HG02610 (cell line): ENCODE data around the gene RASAL2.
"Not testable (repeated sequence)": the region's sequence is repeated elsewhere in the genome, so short reads cannot be mapped to it uniquely, and the experiment has no call there.

Source experiments
- ATAC-seq: cut with Tn5 transposase; IDR thresholded peaks from one replicate; pipeline ENCODE4 v1.9.1; 2021; ENCODE audit warnings: mild to moderate bottlenecking, moderate library complexity; ENCODE audit not compliant: unreplicated experiment

The RASAL2 gene

DNA sequence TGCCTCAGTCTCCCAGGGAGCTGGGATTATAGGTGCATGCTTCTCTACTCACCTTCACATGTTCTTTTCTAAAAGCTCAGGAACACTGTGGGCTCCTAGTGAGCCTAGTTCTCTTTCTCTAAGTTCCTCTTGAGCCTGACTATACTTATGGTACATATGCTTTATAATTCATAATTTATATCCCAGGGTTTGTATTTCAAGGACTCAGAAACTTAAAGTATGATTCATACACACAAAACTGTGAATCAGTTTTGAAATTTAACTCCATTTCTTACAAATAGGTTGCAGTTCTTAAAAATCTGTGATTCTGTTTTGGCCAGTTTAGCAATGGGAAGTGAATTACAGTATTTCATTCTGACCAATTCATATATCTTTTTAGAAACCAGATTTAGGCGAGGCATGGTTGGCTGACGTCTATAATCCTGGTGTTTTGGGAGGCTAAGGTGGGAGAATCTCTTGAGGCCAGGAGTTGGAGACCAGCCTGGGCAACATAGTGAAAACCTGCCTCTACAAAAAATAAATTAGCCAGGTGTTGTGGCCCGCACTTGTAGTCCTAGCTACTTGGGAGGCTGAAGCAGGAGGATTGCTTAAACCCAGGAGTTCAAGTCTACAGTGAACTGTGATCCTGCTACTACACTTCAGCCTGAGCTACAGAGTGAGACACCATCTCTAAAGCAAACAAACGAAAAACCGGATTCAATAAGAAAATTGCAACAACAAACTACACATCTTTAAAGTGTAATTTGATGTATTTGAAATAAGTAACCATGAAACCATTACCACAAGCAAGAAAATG is 15.6 kb downstream of the RASAL2 start:
- no peak for ATAC-seq

DNA sequence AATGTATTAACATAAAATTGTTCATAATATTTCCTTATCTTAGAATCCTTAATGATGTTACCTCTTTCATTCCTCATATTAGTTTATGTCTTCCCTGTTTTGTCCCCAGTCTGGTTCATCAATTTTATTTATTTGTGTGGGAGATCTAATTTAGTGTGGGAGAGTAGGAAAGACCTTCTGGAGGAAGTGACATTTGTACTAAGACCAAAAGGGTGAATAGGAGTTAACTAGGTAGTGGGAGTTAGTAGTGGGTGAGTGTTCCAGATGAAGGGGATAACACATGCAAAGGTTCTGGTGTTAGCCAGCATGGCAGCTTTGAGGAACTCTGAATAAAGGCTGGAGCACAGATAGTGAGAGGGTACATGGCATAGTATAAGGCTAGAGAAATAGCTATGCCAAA is 21.4 kb downstream of the RASAL2 start:
- no peak for ATAC-seq

DNA sequence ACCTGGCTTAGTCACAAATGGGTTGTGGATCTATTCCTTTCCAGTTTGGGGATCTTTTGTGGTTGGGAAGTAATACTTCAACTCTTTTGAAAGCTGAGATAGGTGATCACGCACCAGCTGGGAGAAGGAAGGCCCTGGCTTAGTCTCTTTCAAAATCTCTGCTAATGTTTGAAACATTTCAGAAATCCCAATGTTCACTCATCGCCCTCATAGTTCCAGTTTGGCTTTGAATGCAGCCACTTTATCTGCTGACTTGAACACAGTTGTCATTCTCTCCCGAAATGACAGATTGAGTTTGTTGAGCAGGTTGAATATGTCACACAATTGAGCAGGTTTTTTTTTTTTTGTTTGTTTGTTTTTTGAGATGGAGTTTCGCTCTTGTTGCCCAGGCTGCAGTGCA is 24.6 kb downstream of the RASAL2 start:
- ATAC-seq, result no peak

DNA sequence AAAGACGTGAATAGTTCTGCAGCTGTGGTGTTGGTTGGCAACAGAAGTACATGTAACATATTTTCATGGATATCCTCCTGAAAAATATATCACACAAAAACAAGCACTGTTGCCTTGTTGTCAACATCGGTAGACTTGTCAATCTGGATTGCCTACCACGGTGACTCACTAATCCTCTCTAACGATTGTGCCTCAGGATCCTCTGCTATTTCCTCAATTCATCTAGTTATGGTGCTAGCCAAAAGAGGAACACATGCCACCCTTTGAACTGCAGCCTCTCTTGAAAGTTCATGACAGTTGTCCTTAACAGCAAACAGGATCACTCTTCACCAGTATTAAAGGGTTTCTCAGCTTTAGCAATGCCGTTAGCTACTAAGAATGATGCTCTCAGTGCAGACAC is 25.7 kb downstream of the RASAL2 start:
- ATAC-seq, result no peak

DNA sequence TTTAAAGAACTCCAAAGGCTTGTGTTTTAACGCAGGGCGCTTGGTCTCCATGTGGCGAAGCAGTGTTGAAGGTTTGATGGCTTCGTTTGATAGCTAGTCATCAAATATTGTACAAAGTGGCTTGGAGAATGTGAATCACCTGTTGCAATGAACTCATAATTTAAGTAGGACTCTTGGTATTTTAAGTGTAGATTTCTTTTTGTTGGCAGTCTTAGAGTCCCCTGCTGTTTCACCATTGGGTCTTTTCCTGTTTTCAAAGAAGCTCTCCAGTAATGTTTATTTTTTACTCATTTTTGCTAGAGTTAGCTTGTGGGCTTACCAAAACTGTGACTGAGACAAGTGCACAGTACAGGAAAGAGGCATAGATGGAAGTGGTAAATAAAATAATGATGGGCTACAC is 26.2 kb downstream of the RASAL2 start:
- no peak for ATAC-seq

DNA sequence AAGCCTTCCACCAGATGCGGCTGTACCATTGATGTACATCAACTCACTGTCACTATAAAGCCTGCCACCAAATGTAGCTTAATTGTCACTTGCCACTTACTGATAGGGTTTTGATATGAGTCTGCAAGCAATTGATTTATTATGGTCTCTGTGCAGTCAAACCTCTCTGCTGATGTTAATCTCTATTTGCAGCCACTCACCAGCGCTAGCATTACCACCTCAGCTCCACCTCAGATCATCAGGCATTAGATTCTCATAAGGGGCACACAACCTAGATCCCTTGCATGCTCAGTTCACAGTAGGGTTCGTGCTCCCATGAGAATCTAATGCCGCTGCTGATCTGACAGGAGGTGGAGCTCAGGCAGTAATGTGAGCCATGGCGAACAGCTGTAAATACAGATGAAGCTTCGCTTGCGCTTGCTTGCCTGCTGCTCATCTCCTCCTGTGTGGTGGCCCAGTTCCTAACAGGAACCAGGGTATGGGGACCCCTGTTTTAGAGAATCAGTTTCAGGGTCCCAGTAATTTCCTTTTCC is 26.7 kb downstream of the RASAL2 start:
- not testable (repeated sequence) for ATAC-seq

DNA sequence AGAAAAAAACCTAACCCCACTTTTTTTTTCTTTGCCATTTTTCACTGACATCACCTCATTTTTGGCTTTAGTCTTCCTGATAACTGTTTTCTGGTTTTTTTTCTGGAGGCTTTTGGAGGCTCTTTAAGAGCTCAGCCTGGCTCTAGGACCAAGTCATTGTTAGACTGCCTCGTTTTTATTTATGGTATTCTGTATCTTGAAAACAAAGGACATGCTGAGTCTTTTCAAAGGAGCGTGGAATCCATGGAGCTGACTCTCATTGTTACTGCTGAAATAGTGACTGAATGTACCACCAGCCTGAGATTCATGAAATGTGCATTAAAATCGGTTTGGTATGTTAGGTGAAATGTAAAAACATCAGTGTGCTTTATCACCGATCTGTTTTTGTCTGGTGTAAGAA is 28.0 kb downstream of the RASAL2 start:
- ATAC-seq, result no peak

DNA sequence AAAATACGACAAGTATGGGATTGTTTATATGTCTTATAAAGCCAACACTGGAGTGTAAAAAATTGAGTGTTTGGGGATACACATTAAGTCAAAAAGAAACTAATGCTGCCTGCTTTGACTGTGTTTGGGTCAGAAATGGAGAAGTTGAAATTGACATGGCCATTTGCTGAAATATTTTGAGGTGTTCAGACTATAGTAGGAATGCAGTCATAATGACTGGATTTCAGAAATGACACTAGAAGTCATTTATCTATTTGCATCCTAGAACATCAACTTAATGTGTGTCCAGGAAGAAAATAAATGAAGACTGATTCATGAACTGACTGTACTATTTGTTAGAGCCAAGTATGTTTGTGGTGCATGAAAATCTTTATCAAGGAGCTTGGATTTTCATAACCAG is 28.4 kb downstream of the RASAL2 start:
- peak; percentile 81 for ATAC-seq

DNA sequence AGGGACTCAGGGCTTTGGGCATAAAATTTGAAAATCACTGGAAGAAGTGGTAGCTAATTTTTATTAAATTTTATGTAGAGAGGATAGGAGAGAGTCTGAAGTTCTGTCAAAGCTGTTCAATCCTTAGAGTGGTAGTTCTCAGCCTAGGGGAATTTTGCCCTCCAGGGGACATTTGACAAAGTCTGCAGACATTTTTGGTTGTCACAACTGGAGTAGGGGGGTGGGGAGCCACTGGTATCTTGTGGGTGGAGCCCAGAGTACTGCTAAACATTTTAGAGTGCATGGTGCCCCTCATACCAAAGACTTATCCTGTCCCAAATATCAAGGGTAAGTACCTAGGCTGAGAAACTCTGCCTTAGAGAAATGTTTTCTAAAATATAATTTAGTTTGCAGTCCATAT is 30.2 kb downstream of the RASAL2 start:
- no peak for ATAC-seq

DNA sequence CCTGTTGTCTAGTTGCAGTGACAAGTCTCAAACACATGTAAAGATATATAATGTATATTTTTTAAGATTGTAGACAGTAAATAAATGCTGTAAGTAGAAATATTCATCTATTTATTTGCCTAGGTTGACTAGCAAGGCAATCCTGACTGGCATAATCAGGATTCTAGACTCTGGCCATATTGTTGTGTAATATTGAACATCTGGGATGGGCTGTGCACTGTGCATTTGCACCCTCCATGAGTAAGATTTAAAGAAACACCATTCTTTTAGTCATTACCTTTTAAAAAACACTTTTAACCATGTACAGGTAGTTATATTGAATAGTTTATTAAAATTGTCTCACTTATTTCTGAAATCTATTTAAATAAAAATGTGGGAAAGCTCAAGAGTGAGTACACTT is 32.4 kb downstream of the RASAL2 start:
- no peak for ATAC-seq

DNA sequence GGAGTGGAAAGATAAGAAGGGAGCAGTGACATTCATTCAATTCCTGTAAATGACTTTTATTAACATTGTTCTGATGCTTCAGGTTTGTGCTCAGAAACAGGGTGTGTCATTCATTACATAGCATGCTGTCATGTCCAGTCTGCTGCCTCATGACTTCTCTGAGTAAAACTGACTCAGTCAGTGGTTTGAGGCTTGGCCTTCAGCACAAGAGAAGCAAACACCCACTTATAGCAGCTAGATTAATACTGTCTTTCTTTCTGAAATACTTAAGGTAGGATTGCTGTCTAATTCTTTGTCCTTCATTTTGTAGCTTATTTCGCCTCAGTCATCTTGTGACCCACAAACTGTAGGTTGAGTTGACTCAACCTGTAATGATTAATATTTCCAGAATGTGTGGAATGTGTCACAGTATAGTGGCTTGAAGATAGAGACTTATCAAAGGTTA is 32.9 kb downstream of the RASAL2 start:
- no peak for ATAC-seq

DNA sequence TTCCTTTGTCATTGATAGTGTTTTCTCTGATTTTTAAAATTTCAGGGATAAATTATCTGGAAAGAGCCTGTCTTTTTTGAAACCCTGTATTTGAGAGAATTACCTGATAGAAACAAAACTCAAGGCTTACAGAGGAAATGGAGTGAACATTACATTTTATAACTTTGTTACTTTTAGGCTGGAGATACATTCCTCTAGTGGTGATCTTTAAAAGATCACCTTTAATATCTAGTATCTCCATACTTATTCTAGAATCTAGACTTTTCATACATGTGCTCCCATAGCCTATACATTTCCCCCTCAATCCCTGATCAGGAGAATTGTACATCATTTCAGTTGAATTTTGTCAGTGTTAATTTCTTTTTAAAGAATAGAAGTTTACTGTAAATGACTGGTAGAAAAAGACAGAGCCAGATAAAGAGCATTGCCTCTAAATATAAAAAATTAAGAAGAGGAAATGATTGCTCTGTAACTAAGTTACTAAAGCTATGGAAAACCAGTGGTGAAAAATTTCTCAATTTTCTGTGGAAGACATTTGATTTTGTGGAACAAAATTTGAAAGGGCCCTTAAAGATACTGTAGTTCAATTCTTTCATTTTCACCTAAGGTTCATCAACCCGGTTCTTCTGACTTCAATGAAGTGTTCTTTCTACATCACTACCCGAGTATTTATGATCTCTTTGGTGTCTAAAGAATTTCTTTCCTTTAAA is 33.7 kb downstream of the RASAL2 start:
- ATAC-seq, result no peak

DNA sequence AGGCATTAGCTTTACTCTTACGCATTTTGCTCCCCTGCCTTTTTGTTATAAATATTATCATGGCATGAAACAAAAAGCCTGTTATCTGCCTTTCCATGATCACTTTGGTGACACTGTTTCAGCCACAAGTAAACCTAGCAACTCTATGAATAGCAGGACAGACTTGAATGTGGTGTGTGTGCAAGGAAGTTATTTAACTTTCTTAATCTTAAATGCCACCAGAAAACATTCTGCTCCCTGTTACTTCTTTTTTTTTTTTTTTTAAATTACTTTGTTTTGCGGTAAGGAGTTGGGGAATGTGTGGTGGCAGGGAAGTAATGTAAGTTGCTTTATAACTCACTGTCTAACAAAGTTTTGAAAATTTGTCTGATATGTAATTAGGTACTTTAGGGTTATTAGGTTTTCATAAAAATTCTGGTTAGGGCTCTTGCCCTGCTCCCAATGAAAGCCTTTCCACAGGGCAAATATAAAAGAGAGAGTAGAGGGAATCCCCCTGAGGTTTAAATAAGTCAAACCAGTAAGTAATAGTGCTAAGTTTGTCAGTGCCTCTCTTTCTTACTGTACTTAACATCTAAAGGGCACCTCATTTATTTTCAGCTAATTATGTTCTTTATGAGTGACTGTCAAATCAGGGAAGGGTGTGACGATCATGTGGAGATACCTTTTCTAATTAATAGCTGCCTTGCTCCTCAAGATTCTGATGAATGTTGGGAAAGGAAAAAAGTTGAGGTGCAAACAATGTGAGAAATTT is 39.5 kb downstream of the RASAL2 start:
- no peak for ATAC-seq

DNA sequence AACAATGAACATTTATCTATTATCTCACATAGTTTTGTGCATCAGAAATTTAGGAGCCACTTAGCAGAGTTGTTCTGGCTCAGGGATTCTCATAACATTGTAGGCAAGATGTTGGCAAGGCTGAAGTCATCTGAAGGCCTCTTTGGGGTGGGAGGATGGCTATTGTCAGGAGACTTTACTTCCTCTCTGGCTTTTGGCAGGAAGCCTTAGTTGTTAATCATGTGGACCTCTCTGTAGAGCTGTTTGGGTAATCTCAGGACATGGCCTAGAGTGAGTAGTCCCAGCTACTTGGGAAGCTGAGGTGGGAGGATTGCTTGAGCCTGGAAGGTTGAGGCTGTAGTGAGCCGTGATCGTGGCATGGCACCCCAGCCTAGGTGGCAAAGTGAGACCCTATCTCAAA is 40.2 kb downstream of the RASAL2 start:
- no peak for ATAC-seq

DNA sequence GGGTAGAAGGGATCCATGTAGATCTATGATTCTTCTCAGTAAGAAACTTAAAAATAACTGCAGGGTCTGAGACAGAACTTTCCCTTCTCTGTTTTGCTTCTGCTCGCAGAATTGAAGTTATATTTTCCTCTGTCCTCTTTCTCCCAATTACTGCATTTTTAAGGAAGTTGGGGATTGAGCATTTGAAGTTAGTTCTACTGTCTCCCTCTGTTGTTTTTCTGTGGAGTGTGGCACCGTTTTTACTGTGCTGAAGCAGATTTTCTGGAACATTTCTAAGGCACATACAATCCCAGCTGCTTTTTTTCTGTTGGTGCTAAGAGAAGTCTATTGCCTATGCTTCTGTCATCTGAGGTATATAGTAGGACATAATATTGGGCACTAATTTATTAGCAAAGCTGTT is 43.3 kb downstream of the RASAL2 start:
- ATAC-seq, result no peak

DNA sequence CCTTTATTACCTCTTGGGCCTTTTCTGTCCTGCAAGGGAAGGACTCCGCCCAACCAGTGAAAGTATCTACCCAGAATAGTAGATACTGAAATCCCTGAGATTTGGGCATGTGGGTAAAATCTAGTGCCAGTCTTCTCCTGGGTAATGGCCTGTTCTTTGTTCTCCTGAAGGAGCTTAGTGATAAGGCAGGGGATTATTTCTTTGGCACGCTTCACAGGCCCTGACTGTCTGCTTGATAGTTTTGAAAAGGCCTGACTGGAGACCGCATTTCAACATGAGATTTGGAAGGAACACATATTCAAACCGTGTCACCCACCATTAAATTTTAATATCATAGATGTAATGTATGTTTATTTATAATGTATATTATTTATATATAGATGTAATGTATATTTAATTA is 48.9 kb downstream of the RASAL2 start:
- ATAC-seq, result no peak

DNA sequence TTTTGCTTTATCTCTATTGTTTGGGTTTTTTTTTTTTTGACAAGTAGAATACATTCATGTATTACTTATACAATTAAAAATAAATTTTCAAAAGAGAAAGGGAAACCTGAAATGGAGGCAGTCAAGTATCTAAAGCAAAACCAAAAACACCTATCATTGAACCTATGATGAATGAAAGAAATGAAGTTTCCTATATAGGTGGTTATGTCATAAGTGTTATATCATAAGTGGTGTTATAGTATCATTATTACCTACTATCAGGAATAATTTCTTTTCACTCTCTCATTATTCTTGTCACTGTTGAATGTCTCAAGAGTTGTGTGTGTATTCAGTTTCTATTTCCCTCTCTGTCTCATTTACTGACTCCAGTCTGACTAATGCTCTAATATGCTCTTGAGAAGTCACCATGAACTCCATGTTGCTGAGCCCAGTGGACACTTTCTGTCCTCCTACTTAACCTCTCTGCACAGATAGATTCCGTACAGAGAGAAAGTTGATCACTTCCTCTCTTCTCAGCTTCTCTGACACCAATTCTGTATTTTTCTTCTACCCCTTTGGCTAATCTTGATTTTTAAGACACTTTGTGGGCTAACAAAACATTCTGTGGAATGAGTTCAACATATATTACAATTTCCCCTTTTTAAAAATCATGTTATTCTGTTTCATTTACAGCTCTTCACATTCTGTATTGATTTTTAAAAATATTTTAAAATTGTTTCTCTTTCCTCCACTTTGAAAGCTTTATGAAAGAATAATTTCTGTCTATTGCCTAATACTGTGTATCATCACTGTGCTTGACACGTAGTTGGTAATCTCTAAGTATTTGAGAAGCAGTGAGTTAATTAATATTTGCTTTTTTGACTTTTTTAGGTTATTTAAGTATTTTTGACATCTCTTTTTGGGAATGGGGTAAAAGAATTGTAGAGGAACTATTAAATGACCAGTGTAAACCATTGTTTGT is 50.1 kb downstream of the RASAL2 start:
- no peak for ATAC-seq

DNA sequence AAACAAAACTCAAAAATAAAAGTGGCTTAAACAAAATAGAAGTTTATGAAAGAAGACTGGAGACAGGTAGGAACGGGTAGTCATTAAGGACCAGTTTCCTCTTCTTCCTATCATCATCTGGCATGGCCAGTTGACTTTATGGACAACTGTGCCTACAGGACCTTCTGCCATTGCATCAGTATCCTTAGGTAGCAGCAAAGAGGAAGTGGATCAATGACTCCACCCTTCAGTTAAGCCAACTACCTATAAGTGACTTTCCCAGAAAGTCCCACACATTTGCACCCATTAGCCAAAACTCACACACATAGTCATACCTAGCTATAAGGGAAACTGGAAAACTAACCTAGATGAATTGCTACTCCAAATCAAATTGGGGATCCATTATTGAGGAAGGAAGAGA is 51.7 kb downstream of the RASAL2 start:
- no peak for ATAC-seq

DNA sequence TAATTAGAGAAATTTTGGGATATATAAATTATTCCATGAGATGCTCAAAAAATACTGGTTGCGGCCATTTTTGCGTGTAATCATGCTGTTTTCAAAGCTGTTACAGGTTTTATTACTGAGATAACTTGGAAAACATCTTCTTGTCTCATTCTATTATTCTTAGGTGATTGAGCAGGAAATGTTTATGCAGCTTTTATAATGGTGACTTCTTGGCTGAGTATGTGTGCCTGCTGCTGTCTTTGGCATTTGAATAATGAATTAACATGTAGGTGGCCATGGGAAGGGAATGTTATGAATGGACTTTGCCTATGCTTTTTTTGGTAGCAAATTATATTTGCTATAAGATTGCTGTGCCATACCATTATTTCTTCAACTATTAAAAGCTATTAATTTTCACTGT is 52.5 kb downstream of the RASAL2 start:
- ATAC-seq, result no peak

DNA sequence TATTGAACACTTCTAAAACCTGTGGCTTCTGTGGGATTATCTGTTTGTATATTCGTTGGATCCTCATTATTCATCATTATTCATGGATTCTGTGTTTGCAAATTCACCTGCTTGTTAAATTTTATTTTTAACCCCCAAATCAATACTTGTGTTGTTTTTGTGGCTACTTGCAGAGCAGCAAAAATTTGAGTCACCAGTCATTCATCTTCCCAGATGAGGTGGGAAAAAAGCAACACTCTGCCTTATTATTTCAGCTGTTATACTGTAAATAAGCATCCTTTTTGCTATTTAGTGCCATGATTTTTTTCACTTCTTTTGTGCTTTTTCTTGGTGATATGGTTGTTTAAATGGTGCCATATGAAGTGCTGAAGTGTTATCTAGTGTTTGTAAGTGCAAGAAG is 56.7 kb downstream of the RASAL2 start:
- ATAC-seq, result no peak
